NOMO-1 treated with dmso at 0.1 percent for 144 hours (cell line): ENCODE results near the gene SLC25A13.

Source experiments
- DNase-seq: peaks from one replicate; lab custom pipeline; 2025; ENCODE audit not compliant: unreplicated experiment; lab: John Stamatoyannopoulos, UW

The SLC25A13 gene

DNA sequence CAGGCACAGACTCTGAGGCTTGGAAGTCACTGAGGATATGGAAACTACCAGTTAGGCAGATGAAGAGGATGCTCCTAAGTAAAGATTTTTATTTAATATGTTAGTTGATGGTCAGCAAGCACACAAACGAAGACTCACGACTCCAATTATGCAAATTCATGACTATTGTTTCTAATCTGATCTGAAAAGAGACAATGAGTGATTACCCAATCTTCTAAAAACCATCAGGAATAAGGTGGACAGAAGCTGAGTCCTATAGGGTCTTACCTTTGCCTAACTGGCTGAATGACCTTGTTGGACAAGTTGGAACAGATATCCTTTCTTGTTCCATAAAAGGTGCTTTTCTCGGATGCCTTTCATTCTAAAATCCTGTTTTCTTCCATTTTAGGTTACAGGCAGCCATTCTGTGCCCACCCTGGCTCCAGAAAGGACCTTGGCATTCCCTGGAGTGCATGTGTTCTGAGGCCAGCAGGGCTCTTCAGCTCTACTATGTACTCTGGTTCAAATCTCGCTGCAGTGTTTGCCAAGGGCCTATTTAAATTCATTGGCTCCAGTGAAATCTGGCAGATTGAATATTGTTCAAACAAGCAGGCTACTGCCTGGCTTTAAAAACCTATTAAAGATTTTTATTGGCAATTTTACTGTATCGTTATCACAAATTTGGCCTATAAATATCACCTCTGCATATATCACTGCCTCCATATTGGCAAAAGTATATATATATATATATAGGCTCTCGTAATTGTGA lies 77.5 kb downstream of the SLC25A13 start:
- no peak for DNase-seq

DNA sequence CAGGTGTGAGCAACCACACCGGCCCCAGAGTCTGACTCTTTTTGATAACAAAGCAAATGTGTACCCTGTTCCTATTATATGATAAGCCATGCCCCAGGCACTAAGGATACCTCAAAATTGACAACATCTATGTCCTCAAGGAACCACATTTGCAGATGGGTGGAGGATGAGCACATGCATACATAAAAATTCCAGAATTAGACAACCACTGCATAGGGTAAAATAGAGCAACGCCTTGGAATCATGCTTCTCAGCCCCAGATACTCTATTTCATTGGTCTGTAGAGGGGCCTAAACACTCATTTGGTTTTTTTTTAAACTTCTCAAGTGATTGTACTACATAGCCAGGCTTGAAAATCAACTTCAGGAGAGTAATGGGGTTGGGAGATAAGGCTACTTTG lies 78.7 kb downstream of the SLC25A13 start:
- no peak for DNase-seq

DNA sequence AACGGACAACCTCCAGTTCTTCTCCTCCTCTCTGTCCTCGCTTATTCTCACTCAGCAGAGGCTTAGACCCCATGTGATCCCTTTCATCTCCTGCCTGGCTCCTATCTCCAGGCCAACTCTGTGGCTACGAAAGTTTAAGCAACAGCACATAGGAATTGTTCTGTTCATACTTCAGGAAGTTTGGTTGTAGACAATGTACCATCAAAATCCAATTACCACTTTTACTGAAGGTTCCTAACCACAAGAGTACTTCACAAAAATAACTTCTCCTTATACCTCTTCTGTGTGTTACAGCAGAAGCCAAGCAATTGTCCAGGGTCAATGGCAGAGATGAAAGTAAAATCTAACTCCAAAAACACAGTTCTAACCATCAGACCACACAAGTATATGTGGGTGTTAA lies 80.0 kb downstream of the SLC25A13 start:
- DNase-seq, result peak; percentile 67

DNA sequence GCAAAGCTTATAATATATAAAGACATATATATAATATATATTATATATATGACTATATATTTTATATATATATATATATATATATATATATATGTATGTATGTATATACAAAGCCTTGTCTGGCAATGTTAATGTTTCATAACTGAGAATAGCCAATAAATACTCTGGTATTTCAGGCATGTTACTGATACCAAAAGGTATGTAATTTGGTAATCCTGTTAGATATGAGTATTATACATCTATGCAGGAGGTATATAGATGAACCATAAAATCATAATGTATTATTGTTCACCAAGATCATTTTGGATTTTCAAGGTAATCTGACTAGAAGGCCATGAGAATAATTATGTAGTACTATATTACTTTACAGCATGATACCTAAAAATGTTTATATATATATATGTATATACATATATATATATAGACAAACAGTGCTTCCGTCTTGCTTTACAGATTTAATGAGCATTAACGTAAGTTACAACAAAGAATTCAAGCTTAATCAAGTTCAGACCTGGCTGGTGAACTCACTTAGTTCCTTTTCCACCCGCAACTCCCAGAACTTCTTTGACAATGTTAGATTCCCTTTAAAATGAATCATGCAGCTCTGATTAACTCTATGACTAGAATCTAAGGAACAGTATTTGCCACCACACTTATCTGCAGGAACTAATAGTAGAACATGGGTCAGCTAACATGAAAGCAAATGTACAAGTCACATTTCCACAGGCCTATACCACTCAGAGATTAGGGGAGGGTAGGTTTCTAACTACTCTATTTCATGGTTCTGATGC lies 82.7 kb downstream of the SLC25A13 start:
- DNase-seq, result no peak

DNA sequence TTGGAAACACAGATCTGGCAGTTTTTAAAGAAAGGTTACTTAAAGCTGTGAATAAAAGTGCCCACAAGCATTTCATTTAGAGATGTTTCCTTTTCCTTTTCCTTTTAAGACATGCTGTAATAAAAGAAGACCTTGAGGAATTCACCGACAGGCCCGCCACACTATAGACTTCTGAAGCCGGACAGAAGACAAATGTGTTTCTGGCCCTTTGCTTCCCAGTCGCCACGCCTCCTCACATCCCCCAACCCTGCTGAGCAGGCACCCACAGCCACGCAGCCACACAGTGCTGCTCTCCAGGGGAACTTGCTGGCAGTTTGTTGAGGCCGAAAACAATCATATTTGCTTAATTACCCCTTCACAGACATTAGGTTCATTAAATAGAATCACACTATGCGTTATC lies 83.4 kb downstream of the SLC25A13 start:
- DNase-seq, result no peak

DNA sequence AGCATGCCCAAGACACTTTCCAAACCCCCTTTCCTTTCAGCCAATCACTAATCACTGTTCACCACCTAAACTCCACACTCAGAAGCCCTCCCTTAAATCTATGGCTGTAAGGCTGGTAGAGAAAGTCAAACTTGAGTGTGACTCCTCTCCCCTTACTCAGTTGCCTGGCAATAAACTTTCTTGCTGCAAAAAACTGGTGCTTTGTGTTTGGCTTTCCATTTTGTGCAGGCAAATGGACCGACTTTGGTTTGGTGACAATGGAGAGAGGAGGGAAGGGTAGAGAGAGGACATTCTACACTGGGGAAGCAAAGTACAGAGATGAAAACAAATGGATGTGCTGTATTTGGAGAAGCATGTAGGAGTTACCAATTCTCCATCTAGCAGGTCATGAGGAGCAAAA lies 84.9 kb downstream of the SLC25A13 start:
- no peak for DNase-seq

DNA sequence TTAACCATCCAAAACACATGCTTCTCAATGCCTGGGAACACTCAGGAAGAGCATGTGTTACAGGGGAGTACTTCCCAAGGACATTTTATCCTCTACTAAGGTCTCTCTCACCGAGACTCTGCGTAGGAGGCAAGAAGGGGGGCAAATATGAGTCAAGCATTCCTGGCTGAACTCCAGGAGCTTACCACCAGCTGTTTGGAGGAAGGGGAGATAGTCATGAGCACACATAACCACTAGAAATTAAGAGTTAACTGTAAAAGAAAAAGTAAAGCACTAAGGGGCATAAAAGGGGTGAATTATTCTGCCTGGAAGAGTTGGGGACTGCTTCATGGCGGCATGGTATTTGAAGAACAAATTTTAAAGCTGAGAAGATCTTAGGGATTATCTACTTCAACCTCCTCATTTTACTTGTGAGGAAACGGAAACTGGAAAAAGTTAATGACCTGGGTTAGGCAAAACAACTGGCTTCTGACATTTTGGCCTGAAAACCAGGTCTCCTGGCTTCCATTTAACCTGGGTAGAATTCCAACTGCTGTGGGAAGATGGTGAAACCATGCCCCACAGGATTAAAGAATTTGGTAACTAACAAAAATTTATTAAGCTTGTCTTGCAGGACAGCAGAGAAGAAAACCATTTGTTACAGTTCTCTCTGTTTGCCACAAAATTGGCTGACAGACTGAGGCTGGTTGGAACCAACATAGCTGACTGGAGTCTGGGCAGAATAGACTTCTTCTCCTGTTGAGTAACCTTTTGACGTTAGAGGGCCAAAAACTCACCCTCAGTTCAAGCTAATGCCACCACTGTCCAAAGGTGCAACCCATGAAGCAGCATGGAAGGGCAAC lies 85.5 kb downstream of the SLC25A13 start:
- no peak for DNase-seq

DNA sequence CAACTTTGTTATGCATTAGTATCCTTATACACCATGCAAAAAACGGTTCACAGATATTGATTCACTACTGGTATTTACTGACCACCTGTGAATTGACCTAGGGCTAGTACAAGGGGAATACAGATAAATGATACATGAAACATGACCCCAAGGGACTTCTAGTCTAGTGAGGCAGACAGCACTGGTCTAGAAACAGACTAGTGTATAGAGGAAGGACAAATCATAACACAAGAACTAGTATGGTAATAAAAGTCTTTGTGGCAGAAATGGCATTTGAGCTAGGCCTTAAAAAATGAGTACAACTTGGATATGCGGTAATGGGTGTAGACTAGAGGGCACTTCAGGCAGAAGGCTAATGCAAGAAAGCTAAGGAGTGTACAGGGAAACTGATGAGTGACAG lies 86.6 kb downstream of the SLC25A13 start:
- no peak for DNase-seq

DNA sequence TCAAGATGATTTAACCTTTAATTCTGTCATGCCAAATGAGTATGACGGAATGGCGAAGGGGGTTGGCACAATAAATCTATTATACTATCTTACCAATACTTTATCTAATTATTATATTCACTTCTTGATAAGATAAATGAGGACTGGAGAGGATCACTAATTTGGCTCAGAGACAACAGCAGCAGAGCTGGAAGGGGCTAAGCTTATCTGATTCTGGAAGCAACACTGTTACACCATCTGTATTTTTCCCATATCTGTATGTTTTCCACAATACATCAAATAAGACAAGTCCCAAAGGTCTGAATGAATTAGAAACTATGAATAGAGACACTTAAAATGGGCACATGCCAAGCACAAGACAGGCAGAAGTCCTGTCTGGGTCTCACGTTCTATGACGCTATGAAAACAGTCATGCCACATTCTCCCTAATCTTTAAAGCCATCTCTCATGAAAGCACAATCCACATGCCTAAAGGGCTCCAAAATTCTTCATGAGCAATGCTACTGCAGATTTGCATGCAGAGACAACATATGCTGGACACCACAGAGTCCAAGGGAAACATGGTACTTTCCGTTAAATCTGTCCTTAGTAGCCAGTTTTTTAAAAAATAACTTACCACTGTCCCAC lies 88.3 kb downstream of the SLC25A13 start:
- no peak for DNase-seq

DNA sequence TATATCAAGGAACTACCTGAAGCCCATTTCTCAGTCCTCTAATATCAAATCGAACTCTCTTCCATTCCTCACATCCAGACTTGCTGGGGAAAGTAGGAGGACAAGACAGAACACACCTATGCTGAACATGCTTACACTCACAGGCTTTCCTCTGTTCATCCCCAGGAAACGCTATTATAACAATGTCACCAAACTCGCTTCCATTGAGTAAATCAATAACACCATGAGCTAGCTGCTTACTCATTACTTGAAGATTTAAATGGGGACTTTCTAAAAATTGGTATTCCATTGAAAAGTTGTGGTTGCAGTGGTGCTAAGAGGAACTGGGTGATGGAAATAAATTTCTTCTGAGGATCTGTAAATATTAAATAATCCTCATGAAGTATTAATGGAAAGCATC lies 88.8 kb downstream of the SLC25A13 start:
- no peak for DNase-seq

DNA sequence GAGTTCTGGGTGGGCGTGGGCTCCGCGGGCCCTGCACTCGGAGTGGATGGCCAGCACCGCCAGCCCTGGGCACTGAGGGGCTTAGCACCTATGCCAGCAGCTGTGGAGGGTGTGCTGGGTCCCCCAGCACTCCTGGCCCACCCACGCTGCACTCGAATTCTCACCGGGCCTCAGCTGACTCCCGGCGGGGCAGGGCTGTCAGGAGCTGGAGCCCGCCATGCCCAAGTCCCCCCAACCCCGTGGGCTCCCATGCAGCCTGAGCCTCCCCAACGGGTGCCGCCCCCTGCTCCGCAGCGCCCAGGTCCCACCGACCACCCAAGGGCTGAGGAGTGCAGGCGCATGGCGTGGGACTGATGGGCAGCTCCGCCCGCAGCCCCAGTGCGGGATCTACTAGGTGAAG lies 93.1 kb downstream of the SLC25A13 start:
- no peak for DNase-seq

DNA sequence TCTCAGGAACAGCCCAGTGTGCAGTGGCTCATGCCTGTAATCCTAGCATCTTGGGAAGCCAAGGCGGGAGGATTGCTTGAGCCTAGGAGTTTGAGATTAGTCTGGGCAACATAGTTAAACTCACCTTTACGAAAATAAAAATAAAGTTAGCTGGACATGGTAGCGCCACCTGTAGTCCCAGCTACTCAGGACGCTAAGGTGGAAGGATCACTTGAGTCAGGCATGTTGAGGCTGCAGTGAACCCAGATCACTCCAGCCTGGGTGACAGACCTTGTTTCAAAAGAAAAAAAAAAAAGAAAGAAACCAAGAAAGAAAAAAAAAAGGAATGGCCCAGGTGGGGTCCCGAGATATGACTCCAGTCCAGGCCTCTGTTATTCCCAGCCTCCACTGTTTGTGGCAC lies 96.6 kb downstream of the SLC25A13 start:
- DNase-seq, result no peak

DNA sequence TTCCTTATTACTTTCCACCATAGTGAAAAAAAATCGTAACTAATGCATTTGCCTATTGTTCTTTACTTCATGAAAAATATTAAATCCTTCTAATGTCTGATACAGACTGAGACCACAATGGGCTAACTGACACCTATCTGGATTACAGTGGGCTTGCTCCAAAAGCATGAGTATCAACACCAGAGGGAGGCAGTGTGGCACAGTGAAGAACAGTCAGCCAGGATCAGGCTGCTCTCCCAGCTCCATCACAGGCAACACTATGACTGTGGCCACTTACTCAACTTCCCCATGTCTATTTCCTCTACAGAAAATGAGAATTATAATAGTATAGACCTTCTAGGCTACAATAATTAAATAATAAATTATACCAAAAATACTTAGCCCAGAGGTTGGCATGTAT lies 97.2 kb downstream of the SLC25A13 start:
- DNase-seq, result peak; percentile 62

DNA sequence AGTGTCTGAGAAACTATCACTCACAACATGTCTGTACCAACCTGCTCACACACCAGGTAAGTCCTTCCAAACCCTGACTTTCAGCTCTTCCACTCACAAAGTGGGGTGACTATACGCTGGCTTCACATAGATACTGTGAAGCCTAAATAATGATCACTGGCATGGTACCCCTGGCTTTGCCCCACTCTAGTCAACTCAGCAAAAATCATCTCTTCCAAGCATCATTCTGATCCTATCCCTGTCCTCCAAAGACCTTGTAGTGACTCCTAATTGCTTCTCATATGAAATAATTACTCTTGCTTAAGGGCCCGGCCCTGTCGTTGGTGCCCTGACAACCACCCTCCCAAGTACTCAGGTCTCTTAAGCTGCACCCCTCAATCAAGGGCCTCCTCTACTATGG lies 97.8 kb downstream of the SLC25A13 start:
- DNase-seq, result no peak

DNA sequence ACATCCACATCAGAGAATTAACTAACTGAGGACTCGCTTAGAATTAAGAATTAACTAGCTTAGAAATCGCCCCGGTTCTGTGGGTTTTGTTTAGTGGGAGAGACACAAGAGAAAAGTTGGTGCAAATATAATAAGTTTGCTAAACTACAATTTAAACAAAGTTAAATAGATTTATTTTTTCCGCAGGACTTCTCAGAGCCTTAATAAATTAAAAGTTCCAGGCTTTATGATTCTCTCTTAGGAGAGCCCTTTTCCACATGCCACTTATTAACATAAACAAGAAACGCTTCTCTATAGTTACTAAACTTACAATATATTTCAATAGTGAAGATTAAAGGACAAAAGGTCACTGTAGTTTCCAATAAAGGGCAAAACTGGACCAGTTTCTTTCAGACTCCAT lies 100.0 kb downstream of the SLC25A13 start:
- no peak for DNase-seq

DNA sequence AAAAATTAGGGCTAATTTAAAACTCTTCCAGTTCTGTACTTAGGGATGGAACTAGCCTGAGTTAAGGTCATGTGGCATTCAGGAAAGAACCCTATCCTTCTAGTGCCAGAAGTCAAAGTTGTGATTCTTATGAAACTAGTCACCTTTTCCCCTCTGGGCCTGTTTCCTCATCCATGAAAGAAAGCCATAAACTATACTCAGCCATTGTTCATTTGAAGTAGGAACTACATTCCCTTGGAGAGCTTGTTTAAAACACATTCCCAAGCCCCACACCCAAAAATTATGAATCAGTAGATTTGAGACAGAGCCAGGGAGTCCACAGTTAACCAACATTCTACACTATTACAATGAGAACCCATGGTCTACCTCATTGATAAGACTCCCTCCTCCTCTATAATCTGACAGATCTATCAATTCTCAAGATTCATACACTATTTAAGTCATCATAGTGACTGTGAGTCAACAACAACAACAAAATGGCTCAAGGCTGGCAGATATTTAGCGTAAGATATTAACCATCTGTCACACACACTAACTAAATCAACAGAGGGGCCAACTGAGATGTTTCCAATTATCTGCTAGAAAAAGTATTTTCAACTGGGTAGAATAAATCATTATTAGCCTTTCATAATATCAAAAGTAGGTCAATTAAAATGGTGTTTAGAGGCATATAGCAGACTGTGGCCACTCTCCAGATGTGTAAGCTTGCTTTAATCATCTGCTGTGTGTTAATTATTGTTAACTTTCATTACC lies 102.3 kb downstream of the SLC25A13 start:
- no peak for DNase-seq

DNA sequence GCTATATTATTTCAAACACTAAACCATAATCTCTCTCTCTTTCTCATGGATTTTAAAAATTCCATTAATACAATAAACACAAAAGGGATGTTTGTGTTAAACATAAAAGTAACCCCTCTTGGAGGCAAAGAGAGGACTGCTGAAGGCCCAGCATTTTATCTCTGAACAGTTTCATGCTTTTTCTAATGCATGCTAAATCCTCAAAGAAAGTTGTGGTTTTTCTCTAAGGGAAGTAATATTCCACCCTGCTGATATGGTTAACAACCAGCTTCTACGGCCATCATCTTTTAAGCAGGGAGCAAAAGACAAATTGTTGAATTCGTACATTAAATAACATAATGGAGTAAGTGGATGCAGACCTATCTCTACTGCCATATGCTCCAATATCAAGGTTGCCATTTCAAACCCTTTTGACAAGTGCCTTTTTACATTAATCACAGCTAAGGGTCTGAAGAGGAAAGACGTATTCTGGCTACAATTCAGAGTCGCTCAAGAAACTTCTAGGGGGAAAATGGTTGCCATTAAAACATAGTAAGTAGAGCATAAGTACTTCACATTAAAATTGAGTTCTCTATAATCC lies 103.1 kb downstream of the SLC25A13 start:
- no peak for DNase-seq

DNA sequence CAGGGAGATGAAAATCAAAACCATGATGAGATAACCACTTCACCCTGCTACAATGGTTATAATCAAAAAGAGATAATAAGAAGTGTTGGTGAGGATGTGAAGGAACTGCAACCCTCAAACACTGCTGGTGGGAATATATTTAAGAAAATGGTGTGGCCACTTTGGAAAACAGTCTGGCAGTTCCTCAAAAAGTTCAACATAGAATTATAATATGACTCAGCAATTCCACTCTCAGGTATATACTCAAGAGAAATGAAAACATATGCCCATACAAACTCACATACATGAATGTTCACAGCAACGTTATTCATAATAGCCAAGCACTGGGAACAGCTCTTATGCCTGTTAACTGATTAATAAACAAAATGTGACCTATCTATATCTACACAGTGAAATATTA lies 104.8 kb downstream of the SLC25A13 start:
- DNase-seq, result no peak

DNA sequence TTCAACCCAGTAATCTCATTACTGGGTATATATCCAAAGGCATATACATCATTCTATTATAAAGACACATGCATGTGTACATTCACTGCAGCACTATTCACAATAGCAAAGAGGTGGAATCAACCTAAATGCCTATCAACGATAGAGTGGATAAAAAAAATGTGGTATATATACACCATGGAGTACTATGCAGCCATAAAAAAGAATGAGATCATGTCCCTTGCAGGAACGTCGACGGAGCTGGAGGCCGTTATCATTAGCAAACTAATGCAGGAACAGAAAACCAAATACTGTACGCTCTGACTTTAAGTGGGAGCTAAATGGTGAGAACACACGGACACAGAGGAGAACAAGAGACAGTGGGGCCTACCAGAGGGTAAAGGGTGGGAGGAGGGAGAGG lies 105.5 kb downstream of the SLC25A13 start:
- DNase-seq, result no peak

DNA sequence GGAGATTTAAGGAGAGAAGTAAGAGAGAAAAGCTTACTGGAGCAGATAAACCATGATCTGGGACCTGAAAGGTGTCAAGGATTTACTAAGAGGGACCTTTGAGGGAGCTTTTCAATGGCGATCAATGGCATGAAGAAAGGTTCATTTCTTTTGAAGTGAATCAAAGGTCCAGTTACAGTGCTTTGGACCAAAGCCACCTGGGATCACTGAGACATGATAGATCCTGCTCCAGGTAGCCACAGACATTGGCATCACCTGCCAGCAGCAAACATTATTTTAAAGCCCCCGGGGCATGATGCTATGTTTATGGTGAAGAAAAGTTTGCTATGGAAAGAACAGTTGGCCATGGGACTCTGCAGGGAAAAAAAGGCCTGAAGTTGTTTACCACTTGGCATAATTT lies 109.4 kb downstream of the SLC25A13 start:
- DNase-seq, result no peak
